Stimulated activated CD8-positive, alpha-beta memory T cell treated with anti-CD3 and anti-CD28 coated beads, Interleukin-7, amount 100 ng/mL, for 1 hour (primary cell): ENCODE measurements around the gene MAP3K6.
"Not testable (repeated sequence)": the region's sequence is repeated elsewhere in the genome, so short reads cannot be mapped to it uniquely, and the experiment has no call there.

Experiments used
- DNase-seq, 2 donors: peaks; one replicate each; pipeline ENCODE4 v3.0.0-alpha.2; 2020; ENCODE audit warnings: low read depth in 2 of 2

Gene MAP3K6, protein sequence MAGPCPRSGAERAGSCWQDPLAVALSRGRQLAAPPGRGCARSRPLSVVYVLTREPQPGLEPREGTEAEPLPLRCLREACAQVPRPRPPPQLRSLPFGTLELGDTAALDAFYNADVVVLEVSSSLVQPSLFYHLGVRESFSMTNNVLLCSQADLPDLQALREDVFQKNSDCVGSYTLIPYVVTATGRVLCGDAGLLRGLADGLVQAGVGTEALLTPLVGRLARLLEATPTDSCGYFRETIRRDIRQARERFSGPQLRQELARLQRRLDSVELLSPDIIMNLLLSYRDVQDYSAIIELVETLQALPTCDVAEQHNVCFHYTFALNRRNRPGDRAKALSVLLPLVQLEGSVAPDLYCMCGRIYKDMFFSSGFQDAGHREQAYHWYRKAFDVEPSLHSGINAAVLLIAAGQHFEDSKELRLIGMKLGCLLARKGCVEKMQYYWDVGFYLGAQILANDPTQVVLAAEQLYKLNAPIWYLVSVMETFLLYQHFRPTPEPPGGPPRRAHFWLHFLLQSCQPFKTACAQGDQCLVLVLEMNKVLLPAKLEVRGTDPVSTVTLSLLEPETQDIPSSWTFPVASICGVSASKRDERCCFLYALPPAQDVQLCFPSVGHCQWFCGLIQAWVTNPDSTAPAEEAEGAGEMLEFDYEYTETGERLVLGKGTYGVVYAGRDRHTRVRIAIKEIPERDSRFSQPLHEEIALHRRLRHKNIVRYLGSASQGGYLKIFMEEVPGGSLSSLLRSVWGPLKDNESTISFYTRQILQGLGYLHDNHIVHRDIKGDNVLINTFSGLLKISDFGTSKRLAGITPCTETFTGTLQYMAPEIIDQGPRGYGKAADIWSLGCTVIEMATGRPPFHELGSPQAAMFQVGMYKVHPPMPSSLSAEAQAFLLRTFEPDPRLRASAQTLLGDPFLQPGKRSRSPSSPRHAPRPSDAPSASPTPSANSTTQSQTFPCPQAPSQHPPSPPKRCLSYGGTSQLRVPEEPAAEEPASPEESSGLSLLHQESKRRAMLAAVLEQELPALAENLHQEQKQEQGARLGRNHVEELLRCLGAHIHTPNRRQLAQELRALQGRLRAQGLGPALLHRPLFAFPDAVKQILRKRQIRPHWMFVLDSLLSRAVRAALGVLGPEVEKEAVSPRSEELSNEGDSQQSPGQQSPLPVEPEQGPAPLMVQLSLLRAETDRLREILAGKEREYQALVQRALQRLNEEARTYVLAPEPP (N-terminal part only)

DNA sequence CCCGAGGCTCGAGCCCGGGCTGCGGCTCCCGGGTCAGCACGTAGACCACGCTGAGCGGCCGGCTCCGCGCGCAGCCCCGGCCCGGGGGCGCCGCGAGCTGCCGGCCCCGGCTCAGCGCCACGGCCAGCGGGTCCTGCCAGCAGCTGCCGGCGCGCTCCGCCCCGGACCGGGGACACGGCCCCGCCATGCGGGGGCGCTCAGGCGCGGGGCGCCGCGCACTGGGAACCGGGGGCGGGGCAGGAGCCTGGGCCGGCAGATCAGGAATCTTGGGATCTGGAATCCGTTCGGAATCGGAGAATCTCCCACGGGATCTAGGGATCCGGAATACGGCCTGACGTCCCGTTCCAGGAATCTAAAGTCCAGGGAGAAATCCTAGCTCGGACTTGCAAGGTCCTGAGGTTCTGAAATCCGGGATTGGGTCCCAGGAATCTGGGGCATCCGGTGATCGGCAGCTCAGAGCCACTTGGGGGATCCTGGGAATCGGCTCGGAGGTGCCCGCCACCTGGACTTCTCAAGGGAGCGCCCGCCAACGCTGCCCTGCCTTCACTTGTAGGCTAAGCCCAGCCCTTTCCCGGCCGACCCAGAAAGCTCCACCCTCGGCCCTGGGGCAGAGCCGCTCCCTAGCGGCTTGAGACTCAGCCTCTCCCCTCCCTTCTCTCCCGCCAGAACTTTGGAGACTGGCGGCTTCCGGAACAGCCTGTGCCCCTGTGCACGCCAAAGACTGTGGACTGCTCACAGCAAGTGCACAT is at the start of gene MAP3K6:
Gene MAP3K6, minus strand, starts transcription at position 551 of the 749 bp plus-strand sequence. Its CDS starts 364 bp downstream, at position 187.
- no peak for DNase-seq

DNA sequence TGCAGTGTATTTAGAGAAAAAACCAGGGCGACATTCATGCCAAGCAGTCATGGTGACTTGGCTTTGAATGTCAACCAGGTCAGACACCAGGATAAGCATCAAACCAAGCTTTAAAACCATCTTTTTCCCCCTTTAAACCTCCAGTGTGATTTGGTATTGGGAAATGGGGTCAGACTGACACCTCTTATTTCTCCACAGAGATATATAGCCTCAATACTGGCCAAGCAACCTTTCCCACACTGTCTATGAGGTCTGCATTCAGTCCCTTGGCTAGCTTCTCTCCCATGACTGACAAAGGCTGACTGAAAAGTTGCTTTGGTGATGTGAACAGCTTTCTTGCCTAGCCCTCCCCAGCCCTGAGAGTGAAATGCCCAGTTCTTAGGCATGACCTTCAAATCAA is 47.3 kb upstream of the MAP3K6 start:
- no peak for DNase-seq

DNA sequence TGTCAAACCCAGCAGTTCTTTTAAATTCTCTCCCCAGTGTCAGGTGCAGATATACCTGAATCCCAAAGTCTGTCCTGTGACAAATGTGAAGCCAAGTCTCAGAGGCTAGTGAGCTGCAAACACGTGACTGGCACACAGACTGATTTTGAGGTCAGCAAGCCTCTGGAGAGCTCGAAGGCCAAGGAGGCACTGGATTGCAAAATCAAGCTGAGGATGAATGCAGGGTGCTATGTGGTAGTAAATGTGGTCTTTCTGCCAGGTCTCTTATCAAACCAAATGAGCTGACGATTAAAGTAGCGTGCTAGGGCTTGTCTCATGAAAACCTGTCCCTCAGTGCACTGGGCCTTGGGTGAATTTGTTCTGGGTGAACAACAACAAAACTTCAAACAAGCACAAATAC is 46.2 kb upstream of the MAP3K6 start:
- no peak for DNase-seq

DNA sequence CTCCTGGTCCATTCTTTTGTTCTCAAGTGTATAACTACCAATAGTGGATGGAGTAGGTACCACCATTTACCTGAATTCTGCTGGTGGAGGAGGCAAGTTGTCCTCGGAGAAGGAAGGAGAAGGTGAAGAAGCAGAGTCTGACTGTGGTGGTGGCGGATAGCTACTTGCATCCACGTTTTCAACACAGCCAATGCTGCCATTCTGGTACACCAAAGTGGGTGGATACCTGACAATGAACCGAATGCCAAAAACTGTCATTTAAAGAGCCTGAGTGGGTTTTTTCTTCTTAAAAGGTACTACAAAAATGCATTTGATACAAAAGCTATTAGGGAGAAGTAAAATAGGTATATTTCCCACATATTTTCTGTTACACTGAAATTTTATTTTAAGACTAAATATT is 45.7 kb upstream of the MAP3K6 start:
- no peak for DNase-seq

DNA sequence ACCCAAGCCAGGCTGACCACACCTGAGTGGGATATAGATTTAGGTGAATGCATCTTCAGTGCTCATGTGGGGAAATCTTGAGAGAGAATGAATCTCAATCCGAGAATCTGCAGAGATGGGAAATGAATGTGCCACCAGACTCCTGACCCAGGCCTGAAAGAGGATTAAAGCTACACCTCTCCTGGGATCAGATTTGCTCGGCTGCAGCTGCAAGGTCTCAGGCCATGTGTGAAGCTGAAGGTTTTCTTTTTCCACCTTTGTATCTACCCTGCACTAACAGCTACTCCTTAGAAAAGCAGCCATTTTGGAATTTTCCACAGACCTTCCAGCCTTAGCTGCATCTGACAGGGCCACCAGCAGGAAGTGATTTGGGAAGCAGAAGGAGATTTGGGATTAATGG is 43.9 kb upstream of the MAP3K6 start:
- no peak for DNase-seq

DNA sequence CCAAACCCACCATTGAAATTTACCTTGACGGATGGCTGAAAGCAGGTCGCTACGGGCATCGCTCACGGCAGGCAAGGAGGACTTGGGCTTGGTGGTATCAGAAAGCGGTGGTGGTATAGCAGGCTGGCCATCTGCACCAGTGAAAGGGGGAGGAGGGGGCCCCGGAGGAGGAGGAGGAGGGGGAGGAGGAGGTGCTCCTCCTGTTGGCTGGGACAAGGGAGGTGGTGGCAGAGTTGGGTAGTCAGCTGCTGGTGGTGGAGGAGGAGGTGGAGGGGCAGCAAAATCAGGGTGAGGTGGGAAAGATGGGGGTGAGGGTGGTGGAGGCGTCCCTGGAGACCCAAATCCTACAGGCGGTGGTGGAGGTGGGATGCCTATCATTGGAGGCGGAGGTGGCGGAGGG is 42.9 kb upstream of the MAP3K6 start:
- no peak for DNase-seq

DNA sequence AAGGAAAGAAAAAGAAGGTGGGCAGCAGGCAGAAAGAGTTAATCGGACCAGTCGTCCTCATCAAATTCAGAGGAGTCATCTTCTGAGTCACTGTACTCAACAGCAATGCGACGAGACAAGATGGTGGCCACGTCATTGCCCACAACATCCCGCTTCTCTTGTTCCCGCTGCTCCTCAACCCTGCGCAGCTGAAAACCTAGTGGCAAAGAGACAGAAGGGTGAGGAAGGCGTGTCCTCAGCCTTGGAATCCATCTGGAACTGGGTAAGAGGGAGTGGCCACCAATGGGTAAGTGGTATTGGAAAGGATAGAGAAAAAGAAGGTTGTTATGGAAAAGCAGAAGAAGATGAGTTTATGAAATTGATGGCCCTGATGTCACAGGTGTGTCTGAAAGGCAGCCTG is 41.4 kb upstream of the MAP3K6 start:
- no peak for DNase-seq

DNA sequence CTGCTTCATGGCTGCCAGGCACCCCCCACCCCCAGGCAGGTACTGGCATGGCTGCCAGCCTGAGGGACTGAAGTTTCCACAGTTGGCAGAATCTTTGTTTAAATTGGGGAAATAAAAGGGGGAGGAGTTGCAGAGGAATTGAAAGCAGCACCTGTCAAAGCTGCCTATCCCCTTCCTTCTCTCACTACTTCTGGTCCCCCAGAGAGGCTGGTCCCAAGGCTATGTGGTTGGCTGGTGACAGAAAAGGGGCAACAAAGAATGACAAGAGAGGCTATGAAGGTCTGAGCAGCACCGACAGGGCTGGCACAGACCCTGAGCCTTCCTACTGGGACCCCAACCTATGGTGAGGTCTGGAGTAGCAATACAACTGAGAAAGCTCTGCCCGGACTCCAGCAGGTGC is 40.0 kb upstream of the MAP3K6 start:
- DNase-seq, result not testable (repeated sequence)

DNA sequence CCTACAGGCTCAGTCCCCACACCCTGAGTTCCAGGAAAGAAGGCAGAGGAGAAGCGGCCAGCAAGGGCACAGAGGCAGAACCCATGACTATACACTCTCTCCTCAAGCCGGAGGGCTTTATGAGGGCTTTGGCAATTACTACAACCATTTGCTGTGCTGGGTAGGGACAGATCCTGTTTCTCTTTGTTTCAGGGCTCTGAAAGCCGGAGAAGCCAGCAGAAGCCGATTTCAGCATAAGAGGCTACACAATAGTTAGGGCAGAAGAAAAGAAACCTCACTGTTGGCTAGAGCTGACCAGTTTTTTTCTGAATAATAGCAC is 39.6 kb upstream of the MAP3K6 start:
- no peak for DNase-seq

DNA sequence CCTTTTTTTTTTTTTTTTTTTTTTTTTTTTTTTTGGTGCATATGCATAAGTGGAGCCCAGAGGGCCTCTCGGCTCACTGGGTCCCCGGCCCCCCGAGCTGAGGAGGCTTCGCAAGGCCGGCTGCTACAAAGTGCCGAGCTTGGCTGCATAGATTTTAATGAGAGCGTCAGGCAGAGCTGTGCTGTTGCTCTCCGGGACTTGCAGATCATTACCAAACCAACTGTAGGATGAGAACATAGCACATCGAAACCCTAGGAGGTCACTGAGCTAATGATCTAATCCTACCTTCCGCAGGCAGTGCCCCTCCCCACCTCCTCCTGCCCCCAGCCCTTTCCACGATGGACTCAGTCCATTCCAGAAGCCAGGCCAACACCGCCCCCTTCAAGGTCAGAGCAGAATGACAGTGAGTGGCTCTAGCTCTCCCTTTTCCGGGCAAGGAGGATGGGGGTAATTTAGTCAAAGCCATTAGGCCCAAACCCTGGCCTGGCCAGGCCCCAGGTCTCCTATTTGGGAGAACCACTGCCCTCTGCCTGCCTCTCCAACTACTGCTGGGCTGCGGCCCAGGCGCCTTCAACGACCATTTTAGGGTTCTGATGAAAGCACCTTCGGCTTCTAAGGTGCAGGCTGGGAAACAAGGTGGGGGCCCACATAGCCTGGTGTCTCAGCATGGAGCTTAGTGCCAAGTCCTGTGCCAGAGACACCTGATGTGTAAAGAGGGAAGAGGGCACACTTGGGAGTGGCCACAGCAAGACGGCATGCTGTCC is 39.0 kb upstream of the MAP3K6 start:
- DNase-seq, result not testable (repeated sequence)

DNA sequence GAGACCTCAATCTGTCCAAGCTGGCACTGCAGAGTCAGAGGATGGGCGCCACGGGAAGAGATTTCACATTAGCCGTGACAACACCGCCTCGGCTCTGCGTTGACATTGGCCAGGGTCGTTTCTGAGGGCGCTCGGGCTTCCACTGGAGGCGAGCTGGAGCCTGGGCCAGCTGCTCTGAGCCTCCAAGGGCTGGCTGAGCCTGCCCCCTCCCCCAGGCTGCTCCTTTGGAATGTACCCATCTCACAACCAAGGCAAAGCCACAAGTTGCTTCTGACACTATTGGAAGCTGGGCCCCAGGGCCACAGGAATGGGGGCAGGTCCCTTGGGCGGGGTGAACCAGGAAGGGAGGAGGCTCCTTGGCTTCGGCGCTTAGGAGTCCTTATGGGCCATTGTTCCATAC is 38.3 kb upstream of the MAP3K6 start:
- no peak for DNase-seq

DNA sequence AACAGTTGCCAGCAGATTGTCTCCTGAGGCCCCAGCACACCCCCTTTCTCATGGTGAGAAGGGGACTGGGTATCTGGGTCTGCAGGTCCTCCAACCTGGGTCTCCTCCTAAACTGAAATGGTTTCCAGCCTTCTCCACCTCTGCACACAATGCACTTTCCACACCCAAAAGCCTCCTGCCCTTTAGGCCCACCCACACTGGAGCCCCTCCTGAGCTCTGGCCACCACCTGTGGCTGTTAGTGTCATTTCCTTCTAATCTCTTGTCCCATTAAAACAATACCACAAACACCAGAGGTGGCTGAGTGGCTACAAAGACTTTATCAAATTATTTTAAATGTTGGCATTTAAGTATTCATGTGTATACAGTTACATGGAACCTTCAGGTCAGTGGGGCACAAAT is 37.2 kb upstream of the MAP3K6 start:
- no peak for DNase-seq

DNA sequence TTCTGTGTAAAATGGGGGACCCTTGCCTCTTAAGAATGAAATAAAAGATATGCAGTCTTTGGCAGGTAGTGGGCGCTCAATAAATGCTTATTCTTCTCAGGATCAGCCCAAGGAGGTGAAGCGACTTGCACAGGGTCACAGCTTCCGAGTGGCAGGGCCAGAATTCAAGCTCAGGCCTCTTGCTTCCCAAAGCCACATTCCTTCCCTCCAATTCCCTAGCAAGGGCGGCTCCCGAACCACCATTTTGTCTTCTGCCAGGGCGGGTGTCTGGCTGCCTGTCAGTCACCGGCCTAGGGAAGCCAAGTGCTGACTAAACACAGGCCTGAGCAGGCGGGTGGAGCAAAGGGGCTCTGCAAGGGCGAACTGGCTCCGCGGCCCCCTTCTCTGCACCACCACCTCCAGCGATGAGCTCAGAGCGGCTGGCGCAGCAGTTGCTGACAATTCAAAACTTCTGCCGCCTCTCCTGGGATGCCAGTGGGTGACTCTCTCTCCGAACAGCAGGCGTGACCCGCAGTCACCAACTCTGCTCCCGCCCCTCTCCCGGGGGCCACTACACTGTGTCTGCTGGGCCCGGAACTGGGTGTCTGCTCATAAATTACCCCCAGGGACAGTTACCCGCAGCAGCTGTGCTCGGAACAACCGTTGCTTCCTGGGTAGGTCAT is 36.4 kb upstream of the MAP3K6 start:
- DNase-seq, result no peak

DNA sequence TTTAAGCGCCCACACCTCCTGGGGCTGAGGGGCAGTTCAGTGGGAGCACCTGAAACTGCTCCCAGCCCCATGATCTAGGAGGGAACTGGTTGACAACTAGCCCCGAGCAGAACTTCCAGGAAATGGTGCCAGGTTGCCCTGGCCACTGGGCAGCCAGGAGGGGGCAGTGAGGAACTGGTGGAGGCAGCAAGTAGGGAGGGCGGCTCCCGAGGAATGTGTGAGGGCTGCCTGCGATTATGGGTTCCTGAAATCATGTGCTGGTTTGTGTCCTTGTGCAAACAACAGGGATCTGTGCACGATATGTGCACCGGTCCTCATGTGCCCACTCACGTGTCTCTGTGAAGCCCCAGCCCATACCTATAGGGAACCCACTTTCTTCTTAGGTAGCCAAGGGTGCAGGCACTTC is 35.6 kb upstream of the MAP3K6 start:
- no peak for DNase-seq

DNA sequence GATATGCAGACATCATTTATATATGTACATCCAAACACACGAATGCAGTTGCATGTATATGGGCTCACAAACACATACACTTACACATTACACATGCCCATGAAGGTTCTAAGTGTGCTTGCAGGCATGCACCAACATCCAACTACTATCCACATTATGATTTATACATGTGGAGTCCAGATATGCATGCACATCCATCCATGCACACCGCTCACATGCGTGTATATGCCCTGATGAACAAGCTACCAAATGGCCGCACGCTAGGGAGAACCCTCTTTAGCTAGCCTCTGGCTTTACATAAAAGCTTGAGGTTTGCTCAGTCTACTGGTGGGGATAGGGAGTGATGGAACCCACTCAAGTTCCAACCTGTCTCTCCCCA is 34.2 kb upstream of the MAP3K6 start:
- no peak for DNase-seq

DNA sequence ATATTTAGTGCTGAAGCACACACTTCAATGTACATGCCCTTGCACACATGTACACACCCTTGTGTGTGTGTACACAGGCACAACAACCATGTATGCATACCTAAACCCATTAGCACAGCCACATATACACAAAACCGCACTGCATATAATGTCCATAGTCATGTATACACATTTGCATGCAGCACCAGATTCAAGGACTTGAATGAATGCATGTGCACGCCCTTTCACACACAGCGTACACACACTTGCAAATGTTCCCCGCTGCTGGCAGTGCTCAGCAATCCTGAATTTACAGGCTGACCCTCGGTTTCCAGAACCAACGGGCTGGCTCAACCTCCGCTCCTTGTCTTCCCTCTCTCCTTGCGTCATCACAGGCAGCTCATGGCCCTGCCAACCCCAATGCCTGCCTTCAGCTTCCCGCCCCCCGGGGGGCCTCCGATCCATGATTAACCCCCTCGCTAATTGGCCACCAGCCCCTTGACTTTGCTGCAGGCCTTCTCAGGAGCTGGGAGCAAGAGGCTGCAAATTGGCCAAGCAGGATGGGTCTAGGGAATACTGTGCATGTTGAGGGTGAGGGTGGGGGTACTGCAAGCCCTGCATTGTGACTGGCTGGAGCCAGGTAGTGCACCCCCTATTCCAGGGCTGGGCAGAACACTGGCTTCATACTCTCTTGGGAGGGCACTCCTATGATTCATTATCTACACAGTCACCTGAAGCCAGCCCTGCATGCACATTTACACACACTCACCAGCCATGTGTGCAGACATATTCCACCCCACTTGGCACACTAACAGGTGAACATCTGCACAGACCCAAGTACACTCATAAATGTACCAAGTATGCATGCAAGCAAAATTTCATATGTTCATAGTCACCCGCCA is 33.6 kb upstream of the MAP3K6 start:
- no peak for DNase-seq

DNA sequence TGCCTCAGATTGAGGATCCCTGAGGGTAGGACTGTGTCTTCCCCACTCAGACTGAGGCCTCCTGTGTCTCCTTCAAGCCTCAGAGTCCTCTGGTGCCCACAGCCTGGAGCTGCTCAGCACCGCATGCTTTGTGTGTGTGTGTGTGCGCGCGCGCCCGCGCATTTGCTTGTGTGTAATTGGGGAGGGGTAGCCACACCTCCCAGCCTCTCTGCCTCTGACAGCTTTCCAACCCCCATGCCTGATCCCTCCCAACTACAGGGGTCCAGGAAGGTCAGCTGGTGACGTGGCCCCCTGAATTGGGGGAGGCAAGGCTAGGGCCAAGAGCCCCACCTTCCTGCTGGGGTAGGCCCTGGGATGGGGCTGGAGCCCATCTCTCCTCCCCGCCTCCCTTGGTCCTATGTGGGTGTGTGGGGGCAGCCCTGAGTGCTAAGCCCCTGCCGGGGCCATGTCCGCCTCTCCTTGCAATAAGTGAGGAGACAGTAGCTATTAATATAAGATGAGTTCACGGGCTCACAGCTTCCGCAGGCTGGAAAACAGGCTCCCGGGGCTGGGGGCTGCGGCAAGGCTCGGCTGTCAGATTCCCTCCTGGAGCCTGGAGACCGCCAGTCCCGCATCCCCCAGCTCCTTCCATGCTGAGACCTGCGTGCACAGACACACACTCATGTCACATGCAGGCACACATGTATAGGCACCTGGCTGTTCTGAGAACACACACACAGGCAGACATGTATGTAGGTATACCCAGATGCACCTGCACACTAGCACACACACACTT is 32.7 kb upstream of the MAP3K6 start:
- DNase-seq, result no peak

DNA sequence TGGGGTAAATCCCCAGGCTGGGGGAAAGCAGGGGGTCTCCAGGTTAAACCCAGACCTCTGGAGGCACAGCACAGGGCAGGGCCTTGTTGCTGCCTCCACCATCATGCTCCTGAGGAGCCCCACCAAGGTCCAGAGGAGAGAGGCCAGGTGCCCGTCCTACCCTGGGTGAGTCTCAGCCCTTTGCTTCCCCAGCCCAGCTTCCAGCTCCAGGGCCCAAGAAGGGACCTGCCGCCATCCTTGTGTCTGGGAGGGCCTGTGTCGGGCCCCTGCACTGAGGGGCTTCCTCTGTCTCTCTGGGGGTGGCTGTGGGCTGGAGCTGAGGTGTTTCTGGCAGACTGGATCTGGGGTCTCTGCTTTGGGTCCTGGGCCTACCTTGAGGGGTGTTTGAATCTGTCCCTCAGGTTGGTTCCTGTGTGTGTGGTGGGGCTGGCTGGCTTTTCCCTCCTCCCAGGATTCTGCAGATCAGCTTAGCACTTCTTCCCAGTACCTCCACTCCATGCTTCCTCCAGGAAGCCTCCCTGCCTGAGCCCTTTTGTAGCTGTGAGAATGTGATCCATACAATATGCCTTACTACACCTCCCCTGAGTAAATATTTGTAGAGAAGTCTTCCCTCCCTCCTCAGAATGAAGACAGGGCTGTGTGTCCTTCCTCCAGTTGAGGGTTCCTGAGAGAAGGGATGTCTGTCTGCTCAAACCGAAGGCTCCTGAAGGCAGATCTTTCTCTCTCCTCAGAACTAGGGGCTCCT is 31.8 kb upstream of the MAP3K6 start:
- DNase-seq, result no peak
